Measurements from ENCODE around the gene RBMS3.

GRCh38 chr3:29497282-29497681 lies 216.4 kb downstream of the RBMS3 start:
- TF ChIP-seq CTCF (IDR thresholded peaks at IDR 0.05) = no peak
- no peak for TF ChIP-seq POLR2A (IDR thresholded peaks at IDR 0.05)
- no peak for TF ChIP-seq EP300 (IDR thresholded peaks at IDR 0.05; ENCODE audit: low read depth)
